GM18526 (cell line): ENCODE measurements around the gene AFF3.

Experiments
- POLR2A ChIP-seq: IDR thresholded peaks from 3 replicates; pipeline ENCODE4 v1.6.1; 2011; ENCODE audit not compliant: insufficient read length; ENCODE audit errors: extremely low read depth

The AFF3 gene, protein sequence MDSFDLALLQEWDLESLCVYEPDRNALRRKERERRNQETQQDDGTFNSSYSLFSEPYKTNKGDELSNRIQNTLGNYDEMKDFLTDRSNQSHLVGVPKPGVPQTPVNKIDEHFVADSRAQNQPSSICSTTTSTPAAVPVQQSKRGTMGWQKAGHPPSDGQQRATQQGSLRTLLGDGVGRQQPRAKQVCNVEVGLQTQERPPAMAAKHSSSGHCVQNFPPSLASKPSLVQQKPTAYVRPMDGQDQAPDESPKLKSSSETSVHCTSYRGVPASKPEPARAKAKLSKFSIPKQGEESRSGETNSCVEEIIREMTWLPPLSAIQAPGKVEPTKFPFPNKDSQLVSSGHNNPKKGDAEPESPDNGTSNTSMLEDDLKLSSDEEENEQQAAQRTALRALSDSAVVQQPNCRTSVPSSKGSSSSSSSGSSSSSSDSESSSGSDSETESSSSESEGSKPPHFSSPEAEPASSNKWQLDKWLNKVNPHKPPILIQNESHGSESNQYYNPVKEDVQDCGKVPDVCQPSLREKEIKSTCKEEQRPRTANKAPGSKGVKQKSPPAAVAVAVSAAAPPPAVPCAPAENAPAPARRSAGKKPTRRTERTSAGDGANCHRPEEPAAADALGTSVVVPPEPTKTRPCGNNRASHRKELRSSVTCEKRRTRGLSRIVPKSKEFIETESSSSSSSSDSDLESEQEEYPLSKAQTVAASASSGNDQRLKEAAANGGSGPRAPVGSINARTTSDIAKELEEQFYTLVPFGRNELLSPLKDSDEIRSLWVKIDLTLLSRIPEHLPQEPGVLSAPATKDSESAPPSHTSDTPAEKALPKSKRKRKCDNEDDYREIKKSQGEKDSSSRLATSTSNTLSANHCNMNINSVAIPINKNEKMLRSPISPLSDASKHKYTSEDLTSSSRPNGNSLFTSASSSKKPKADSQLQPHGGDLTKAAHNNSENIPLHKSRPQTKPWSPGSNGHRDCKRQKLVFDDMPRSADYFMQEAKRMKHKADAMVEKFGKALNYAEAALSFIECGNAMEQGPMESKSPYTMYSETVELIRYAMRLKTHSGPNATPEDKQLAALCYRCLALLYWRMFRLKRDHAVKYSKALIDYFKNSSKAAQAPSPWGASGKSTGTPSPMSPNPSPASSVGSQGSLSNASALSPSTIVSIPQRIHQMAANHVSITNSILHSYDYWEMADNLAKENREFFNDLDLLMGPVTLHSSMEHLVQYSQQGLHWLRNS (N-terminal part only)

DNA sequence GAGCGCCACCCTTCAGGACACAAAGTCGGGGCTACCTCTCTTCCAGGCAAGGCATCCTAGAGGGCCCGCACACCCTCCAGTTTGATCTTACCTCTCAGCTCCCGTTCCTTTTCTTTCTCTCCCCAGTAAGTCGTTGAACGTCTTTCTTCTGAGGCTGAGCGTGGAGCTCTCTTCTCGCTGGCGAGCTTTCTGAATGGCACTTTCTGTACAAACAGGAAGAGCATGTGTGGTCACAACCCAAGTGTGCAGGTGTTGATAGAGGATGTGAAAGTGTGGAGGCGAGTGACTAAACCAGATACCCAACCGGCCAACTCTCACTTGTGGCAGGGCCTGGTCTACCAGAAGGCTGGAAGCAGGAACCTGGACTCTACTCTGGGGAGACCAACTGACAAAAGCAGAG is at the start of gene AFF3:
Gene AFF3 (minus strand): TSS at position 198 of the 400 bp plus-strand sequence. CDS start 38,136 bp downstream, outside the sequence.
- TF ChIP-seq POLR2A: no peak

DNA sequence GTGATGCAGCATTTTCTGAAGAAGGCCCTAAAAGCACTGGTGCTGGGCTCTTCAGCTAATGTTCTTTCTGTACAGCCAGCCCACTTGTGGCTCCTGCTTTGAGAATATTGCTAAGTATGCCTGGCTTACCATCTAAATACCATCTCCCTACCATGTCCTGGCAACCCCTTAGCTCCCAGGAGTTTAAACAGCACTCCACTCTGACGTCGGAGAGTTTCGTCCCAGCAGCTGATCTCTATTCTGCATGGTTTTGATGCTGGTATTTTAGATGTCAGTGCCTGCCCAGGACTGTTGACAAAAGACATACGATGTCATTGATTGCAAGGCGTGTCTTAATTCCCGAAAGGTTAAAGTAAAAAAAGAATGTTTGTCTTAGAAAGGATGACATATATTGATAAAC is 47.0 kb upstream of the AFF3 start:
- TF ChIP-seq POLR2A: no peak

DNA sequence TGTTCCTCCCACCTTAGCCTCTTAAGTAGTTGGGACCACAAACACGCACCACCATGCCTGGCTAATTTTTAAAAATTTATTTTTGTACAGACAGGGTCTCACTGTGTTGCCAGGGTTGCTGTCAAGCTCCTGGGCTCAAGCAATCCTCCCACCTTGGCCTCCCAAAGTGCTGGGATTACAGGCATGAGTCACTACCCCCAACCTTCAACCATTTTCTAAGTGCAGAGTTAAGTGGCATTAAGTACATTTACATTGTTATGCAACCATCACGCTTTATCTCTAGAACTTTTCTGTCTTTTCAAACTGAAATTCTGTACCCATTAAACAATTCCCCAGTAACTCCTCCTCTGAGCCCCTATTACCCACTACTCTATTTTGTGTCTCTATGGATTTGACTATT is 45.9 kb upstream of the AFF3 start:
- TF ChIP-seq POLR2A: no peak

DNA sequence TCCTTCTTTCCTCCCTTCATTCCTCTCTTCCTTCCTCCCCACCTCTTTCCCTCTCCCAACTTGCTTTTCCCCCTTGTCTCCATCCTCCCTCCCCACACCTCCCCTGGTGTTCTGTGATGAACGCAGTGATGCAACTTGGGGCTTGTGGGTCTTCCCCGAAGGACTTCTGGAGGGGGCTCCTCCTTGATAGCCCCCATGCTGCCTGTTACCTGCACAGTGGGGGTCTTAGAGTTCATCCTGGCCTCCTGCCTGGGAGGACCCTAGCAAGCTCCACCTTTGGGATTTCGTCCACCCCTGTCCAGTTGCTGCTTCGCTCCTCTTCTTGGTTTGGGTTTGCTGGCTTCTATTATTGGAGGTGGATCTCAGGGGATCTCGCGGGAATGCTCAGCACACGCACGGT is 43.7 kb upstream of the AFF3 start:
- TF ChIP-seq POLR2A: no peak

DNA sequence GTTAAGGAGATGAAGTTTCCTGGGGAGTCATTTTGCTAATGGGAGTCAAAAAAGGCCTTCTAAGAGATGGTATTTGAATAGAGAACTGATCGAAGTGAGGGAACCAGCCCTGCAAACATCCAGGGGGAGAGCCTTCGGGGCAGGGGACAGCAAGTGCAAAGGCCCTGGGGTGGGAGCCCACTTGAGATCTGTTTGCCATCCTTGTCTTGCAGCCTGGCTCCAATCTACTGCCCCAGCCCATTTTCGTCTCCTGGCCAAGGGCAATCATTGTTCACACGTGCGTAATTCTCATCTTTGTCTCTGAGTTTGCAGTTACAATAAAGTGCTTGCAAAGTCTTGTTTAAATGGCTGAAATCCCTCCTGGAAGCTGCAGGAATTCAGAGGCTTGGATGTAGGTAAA is 43.1 kb upstream of the AFF3 start:
- no peak for TF ChIP-seq POLR2A

DNA sequence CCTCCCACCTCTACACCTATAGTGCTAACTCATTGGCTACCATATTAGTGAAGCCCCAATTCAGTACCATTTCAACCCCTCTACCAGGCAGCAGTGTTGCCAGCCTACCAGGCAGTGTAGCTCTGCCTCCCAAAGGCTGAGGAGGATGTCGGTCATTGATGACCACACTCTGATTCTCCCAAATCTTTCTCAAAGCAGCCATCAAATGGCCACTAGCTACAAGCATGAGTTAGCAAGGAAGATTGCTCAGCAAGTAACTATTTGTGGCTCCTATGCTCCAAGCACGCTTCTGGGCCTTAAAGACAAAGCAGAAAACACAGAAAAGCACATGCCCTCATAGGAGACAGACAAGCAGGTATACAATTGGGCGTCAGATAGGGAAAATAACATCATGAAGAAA is 42.7 kb upstream of the AFF3 start:
- no peak for TF ChIP-seq POLR2A

DNA sequence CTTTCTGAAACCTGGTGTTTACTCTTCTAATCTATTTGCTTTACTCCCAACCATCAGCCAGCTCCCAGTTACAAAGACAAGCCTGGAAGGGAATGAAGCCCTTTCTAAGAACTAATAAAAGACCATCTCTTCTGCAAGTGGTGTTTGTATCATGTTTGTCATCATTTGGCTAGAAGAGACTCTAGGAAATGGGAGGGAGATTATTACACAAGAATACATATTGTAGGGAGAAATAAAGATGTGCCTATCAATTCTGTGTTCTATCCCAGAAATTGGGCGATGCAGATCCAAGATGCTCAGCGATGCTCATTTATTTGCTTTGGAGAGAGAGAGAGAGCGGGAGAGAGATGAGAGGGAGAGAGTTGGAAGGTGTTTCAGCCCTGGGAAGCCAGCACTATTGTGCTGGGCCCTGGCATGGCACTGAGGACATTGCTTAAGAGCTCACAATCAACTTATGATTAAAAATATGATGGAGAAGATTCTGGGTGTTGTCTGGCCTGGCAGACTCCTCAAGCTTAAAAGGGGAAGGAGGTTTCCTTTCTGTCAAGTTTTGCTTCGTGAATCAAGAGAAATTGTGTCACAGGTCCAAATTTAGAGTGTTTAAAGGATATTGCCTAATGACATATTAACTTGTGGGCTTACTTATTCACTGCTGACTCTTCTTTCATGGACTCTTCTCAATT is 41.8 kb upstream of the AFF3 start:
- no peak for TF ChIP-seq POLR2A

DNA sequence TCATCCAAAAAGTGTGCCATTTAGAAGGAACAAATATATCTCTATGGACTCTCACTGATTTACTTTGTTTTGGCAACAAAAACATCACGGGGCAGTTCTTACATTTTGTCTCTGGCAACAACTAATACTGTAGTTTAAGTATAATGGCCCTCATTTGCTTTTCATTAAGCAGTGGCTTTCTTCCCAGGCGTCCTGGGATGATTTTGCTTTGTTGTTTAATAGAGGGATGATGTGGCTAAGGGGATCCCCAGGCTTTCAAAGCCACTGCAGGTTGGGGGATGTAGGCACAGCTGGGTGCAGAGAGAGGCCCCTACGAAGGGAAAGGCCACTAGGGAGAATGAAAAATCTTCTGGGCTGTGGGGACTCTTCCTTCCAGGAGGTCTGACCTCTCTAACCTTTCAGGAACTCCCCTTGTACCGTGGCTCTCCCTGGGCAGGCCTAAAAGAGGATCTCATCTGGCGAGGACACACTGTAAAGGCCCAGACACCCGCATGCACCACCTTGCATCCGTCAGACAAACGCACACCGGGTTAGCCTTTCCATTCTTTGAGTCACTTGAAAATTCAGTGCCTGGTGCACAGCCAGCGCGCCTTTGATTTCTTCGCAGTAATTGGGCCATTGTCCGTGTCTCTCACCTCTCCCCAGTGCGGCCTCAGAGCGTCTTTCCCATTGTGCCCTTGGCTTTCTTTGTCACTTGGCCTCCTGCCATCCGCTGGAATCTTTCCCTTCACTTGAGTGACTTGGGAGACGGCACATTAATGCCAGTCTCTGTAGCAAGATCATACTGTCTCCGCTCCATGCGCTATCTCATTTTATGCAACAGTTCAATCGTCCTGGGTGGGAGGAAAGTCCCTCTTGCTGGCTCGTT is 40.3 kb upstream of the AFF3 start:
- no peak for TF ChIP-seq POLR2A

DNA sequence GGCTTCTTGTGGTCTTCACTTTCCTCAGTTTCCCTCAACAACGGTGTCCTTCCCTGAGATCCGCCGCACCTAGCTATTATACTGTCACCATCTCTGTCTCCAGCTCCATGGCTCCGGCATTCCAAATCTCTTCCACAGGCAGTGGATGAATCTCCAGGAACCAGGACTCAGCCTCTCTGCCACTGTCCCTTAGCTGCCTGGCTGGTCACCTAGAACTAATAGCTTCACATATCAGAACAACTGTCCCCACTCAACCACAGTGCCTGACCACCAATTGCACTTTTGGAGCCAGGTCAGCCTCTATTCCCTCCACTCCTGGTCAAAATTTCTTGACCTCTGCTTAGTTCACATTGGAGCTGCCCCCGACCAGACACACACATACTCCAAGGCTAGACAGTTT is 38.1 kb upstream of the AFF3 start:
- no peak for TF ChIP-seq POLR2A

DNA sequence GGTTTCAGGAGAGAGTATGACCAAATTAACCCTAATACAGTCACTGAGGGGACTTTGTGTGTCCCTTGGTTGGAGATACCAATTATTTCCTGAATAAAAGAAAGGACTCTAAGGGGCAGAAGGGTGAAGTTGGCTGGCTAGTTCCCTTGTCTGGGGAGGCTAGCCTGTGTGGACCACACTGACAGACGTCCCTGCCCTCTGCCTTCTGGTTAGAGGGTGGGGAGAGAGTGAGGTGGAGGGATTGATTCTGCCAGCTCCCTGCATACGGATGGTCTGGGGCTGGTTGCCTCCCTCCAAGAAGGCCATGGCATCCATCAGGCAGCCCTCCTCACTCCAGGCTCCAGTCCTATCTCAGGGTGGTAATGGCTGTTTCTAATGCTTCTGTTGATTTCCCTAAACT is 37.4 kb upstream of the AFF3 start:
- TF ChIP-seq POLR2A: no peak

DNA sequence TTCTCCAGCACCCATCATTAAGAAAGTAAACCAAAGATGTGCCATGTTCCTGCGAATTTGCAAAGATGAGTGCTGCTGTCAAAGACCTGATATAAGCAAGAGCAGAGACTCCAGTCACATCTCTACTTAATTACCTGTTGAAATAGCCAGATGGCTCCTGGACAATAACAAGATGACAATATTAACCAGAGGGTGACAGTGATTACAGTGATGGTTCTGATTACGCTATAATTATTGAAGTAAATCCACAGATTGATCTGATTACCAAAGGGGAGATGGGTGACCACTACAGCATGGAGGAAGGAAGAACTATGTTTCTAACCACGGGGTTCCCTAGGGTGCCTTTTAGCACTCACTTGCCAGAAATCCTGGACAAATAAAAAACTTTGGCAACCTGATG is 36.5 kb upstream of the AFF3 start:
- TF ChIP-seq POLR2A: no peak

DNA sequence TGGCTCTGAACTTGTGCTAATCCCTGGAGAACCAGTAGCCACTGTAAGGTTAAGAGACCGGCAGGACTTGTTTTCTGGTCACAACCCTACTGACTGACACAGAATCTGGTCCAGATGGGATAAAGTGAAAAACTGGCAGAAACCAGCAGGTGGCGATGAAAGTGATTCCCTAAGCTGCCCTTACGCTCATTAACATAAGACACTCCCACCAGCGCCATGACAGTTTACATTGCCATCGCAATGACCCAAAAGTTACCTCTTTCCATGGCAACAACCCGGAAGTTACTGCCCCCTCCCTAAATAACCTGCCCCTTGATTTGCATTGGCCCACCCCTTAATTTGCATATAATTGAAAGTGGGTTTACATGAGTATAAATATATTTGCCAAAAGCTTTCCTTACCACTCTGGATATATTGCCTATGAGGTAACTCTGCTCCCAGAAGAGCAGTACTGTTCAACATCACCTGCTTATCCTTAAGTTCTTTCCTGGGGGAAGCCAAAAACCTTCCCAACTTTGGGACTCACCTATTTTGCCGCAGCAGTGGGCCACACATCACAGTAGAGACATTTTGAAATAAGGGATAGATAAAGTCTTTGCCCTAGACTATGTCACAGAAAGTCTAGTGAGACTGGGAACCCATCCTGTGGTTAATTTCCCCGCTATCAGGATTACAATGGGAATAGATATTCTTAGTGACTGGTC is 35.8 kb upstream of the AFF3 start:
- TF ChIP-seq POLR2A: no peak

DNA sequence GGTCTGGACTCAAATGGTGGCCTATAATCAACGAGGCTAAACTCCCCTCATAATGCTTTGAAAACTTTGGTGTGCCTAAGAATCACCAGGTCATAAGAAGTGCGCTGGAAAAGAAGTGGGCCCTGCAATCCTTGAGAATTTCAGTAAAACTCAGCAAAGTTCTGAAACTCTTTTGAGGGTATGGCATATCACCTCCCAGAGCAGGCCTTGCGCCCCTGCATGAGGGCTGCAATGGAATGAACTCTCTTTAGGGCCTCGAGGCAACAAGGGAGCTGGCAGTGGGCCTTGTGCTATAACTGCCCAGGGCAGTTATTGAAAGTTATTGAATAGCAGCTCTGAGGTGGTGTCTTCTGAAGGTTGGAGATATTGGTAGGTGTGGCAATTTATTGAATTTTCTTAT is 34.5 kb upstream of the AFF3 start:
- no peak for TF ChIP-seq POLR2A

DNA sequence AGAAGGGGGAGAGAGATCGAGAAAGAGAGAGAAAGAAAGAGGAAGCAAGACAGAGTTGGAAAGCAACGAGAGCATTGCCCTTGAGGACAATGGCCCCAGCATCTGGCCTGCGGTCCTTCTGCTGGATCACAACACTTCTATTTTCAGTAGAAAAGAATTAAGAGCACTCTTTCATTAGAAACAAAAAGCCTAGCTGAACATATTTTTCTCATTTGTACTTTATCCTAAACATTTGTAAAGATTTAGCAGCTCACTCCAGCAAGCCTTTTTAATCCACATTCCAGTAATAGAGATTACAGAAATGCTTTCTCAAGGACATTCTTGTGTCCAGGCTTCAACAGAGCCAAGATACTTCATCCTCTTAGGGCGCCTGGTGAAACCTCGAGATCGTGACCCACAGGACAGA is 31.6 kb upstream of the AFF3 start:
- no peak for TF ChIP-seq POLR2A

DNA sequence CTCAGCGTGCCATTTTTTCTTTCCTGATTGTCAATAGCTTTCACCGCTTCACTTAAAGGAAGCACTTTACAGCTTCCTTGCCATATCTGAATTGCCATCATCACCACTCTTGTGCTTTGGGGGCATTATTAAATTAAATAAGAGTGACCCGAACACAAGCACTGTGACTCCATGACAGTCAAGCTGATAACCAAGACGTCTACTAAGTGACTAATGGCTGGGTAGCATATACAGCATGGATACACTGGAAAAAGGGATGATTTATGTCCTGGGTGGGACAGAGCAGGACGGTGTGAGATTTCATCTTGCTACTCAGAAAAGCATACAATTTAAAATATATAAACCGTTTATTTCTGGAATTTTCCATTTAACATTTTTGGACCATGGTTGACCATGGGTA is 24.3 kb upstream of the AFF3 start:
- TF ChIP-seq POLR2A: no peak
